Right renal pelvis (tissue), 4 donors: Measurements from ENCODE around the gene EDNRA. TPM values are rescaled to one million over a fixed set of nuclear protein-coding genes. Genes with fewer than 3 reads are reported as not detected.

Experiments used
- DNase-seq, 4 donors: peaks; one replicate each; pipeline ENCODE4 v3.0.0-alpha.2; 2013; ENCODE audit warnings: low read depth in 4 of 4, low spot score in 3 of 4, missing footprints in 1 of 4
- polyA plus RNA-seq, 4 donors: library from polyadenylated mRNA; unstranded; fragments of 120-200 nt; gene quantifications; one replicate each; pipeline ENCODE4 v1.2.1, GENCODE V29; 2013; ENCODE audit not compliant: insufficient read length in 4 of 4

The EDNRA gene
- polyA plus RNA-seq, 4 donors, result 72.9 to 104 (median 99.4) TPM

GRCh38 chr4:147535124-147535523, 54.2 kb downstream of the EDNRA start:
- no peak for DNase-seq

GRCh38 chr4:147538711-147539110, 57.8 kb downstream of the EDNRA start:
- DNase-seq, result no peak

- no peak for DNase-seq
These were observed 59.1 kb downstream of the EDNRA start for GRCh38 chr4:147539959-147540358.

- no peak for DNase-seq
These were observed 61.5 kb downstream of the EDNRA start for GRCh38 chr4:147542229-147542990.

- DNase-seq, result no peak
These were observed 62.1 kb downstream of the EDNRA start for GRCh38 chr4:147543034-147543433.

GRCh38 chr4:147546349-147546748, 65.5 kb downstream of the EDNRA start:
- no peak for DNase-seq

- no peak for DNase-seq
These were observed 66.6 kb downstream of the EDNRA start for GRCh38 chr4:147547314-147548056.

GRCh38 chr4:147548256-147548655, 67.4 kb downstream of the EDNRA start:
- no peak for DNase-seq

- DNase-seq, result no peak
These were observed 69.8 kb downstream of the EDNRA start for GRCh38 chr4:147550626-147551246.

- no peak for DNase-seq
These were observed 79.7 kb downstream of the EDNRA start for GRCh38 chr4:147560625-147561024.

- DNase-seq, result no peak
These were observed 85.9 kb downstream of the EDNRA start for GRCh38 chr4:147566762-147567161.

GRCh38 chr4:147567276-147567675, 86.4 kb downstream of the EDNRA start:
- DNase-seq, result no peak

GRCh38 chr4:147570616-147571015, 89.7 kb downstream of the EDNRA start:
- DNase-seq, result no peak

- no peak for DNase-seq
These were observed 90.3 kb downstream of the EDNRA start for GRCh38 chr4:147571036-147571770.

GRCh38 chr4:147576084-147576483, 95.2 kb downstream of the EDNRA start:
- DNase-seq, result no peak

GRCh38 chr4:147578051-147578476, 97.2 kb downstream of the EDNRA start:
- no peak for DNase-seq

- no peak for DNase-seq
These were observed 97.7 kb downstream of the EDNRA start for GRCh38 chr4:147578593-147578992.

- DNase-seq, result no peak
These were observed 99.5 kb downstream of the EDNRA start for GRCh38 chr4:147580396-147580795.

- no peak for DNase-seq
These were observed 100.9 kb downstream of the EDNRA start for GRCh38 chr4:147581606-147582350.

GRCh38 chr4:147582386-147583060, 101.6 kb downstream of the EDNRA start:
- no peak for DNase-seq
